Karpas-422 (cell line): Measurements from ENCODE around the gene IKZF1. TPM values are rescaled to one million over a fixed set of nuclear protein-coding genes. Genes with fewer than 3 reads are reported as not detected.
A peak's percentile ranks its signal among the peaks of the same experiment; 100 is the strongest.

Experiments used
- DNase-seq: peaks from one replicate; pipeline ENCODE4 v3.0.0-alpha.2; 2015
- H2AFZ ChIP-seq: fragments of 200-600 bp; sonication (generic); 2 replicates; pipeline ENCODE4 v1.6.1; 2014; ENCODE audit warnings: antibody characterized with exemption, low read length, mixed read lengths
- H3K27ac ChIP-seq: fragments of 200-600 bp; sonication (generic); 2 replicates; pipeline ENCODE4 v1.5.1; 2014; ENCODE audit warnings: mild to moderate bottlenecking, low read length, moderate library complexity
- H3K27me3 ChIP-seq: fragments of 200-600 bp; sonication (generic); 2 replicates; pipeline ENCODE4 v1.6.1; 2014; ENCODE audit warnings: low read length, mixed read lengths
- H3K36me3 ChIP-seq: fragments of 200-600 bp; sonication (generic); 2 replicates; pipeline ENCODE4 v1.6.1; 2014; ENCODE audit warnings: low read length, mixed read lengths; ENCODE audit not compliant: insufficient read depth
- H3K4me1 ChIP-seq: fragments of 200-600 bp; sonication (generic); 2 replicates; pipeline ENCODE4 v1.6.1; 2014; ENCODE audit warnings: mild to moderate bottlenecking, low read length, mixed read lengths
- H3K4me2 ChIP-seq: fragments of 200-600 bp; sonication (generic); 2 replicates; pipeline ENCODE4 v1.6.1; 2014; ENCODE audit warnings: low read length, low read depth, mild to moderate bottlenecking; ENCODE audit not compliant: poor library complexity, severe bottlenecking
- H3K4me3 ChIP-seq: fragments of 200-600 bp; sonication (generic); 2 replicates; pipeline ENCODE4 v1.5.1; 2014; ENCODE audit warnings: mild to moderate bottlenecking, antibody characterized with exemption, low read length, mixed read lengths
- H3K79me2 ChIP-seq: fragments of 200-600 bp; sonication (generic); 2 replicates; pipeline ENCODE4 v1.6.1; 2014; ENCODE audit warnings: mild to moderate bottlenecking, low read length, mixed read lengths
- H3K9ac ChIP-seq: fragments of 200-600 bp; sonication (generic); 2 replicates; pipeline ENCODE4 v1.6.0; 2014; ENCODE audit warnings: low read length
- H3K9me2 ChIP-seq: fragments of 200-600 bp; sonication (generic), shearing (Covaris generic); replicated peaks from 2 replicates; pipeline ENCODE4 v1.6.0; 2014; ENCODE audit warnings: mild to moderate bottlenecking, low read length, moderate library complexity; ENCODE audit not compliant: insufficient read depth
- H3K9me3 ChIP-seq: fragments of 300-700, 200-600 bp; sonication (generic); 2 replicates; pipeline ENCODE4 v1.6.1; 2014; ENCODE audit warnings: low read length, mixed read lengths
- H4K20me1 ChIP-seq: fragments of 200-600 bp; sonication (generic); 2 replicates; pipeline ENCODE4 v1.6.1; 2014; ENCODE audit warnings: mild to moderate bottlenecking, antibody characterized with exemption, low read length, low read depth; ENCODE audit not compliant: insufficient read depth
- total RNA-seq: library from RNA; depleted of rRNA; stranded (reverse); fragments of >200 nt; shearing (Covaris generic); gene quantifications from 2 replicates; pipeline ENCODE4 v1.2.3, GENCODE V29; 2014; ENCODE audit warnings: low replicate concordance; rRNA removed

The IKZF1 gene
- 117 and 118 TPM in 2 replicates for total RNA-seq

- Histone ChIP-seq H3K9me3 (no peaks in the 10 kb centered on the region), H4K20me1 (no peaks in the 10 kb centered on the region), H3K9me2 (no peaks in the 10 kb centered on the region), H2AFZ (peak within 1 kb of the TSS; percentile 43; the same call in 1 of the 2 replicates), H3K79me2 (peaks cover 34% of the 10 kb centered on the region), H3K36me3 (no peaks in the 10 kb centered on the region), H3K27me3 (no peaks in the 10 kb centered on the region), H3K4me3 (peak within 1 kb of the TSS; percentile 76), H3K9ac (peak within 1 kb of the TSS; percentile 86), H3K4me1 (peaks cover 46% of the 10 kb centered on the region), H3K4me2 (peak within 1 kb of the TSS; percentile 94), H3K27ac (peak within 1 kb of the TSS; percentile 94)
- peak; percentile 79 for DNase-seq
Measured at GRCh38 chr7:50304129-50304910, at the start of gene IKZF1. Gene IKZF1, plus strand, starts transcription at chr7:50304716. Its CDS starts 14,346 bp downstream, at chr7:50319062.

GRCh38 chr7:50261593-50261992 lies 42.9 kb upstream of the IKZF1 start:
- Histone ChIP-seq H3K27ac (no peak overlapping the region), H3K4me1 (peaks cover 48% of the 10 kb centered on the region)
- DNase-seq, result no peak

GRCh38 chr7:50262446-50262845 lies 42.1 kb upstream of the IKZF1 start:
- H3K9ac ChIP-seq, result no peak overlapping the region
- no peak overlapping the region for H3K27ac ChIP-seq
- H3K9me3 ChIP-seq, result no peaks in the 10 kb centered on the region
- DNase-seq, result no peak
- H3K27me3 ChIP-seq, result no peaks in the 10 kb centered on the region
- H3K4me2 ChIP-seq, result peak overlapping the region; percentile 39
- H3K79me2 ChIP-seq, result no peaks in the 10 kb centered on the region
- peaks cover 57% of the 10 kb centered on the region for H3K4me1 ChIP-seq
- H2AFZ ChIP-seq, result peak overlapping the region; percentile 82
- H4K20me1 ChIP-seq, result no peaks in the 10 kb centered on the region
- H3K4me3 ChIP-seq, result no peak overlapping the region
- no peaks in the 10 kb centered on the region for H3K36me3 ChIP-seq
- no peaks in the 10 kb centered on the region for H3K9me2 ChIP-seq

More at GRCh38 chr7:50261593-50261992, 42.9 kb upstream of the IKZF1 start:
- Histone ChIP-seq H3K4me2 (no peak overlapping the region), H3K79me2 (no peaks in the 10 kb centered on the region), H3K4me3 (no peak overlapping the region), H3K9me3 (no peaks in the 10 kb centered on the region), H3K27me3 (no peaks in the 10 kb centered on the region), H2AFZ (no peak overlapping the region), H3K9me2 (no peaks in the 10 kb centered on the region), H3K36me3 (no peaks in the 10 kb centered on the region), H3K9ac (no peak overlapping the region), H4K20me1 (no peaks in the 10 kb centered on the region)

GRCh38 chr7:50262916-50263690 lies 41.4 kb upstream of the IKZF1 start:
- DNase-seq, result peak; percentile 70
- Histone ChIP-seq H3K36me3 (no peaks in the 10 kb centered on the region), H3K4me1 (peaks cover 63% of the 10 kb centered on the region), H3K9ac (no peak overlapping the region), H2AFZ (peak overlapping the region; percentile 82), H3K27me3 (no peaks in the 10 kb centered on the region), H3K4me3 (no peak overlapping the region), H3K4me2 (peak overlapping the region; percentile 39), H3K9me2 (no peaks in the 10 kb centered on the region), H3K27ac (peak overlapping the region; percentile 13; the same call in 1 of the 2 replicates), H3K79me2 (no peaks in the 10 kb centered on the region), H3K9me3 (no peaks in the 10 kb centered on the region), H4K20me1 (no peaks in the 10 kb centered on the region)

- Histone ChIP-seq H3K27me3 (no peaks in the 10 kb centered on the region), H3K36me3 (no peaks in the 10 kb centered on the region), H3K4me1 (peaks cover 80% of the 10 kb centered on the region), H3K27ac (no peak overlapping the region), H3K9me2 (no peaks in the 10 kb centered on the region), H3K4me2 (no peak overlapping the region), H4K20me1 (no peaks in the 10 kb centered on the region), H3K9me3 (no peaks in the 10 kb centered on the region), H3K4me3 (no peak overlapping the region), H3K9ac (no peak overlapping the region), H3K79me2 (no peaks in the 10 kb centered on the region), H2AFZ (no peak overlapping the region)
- no peak for DNase-seq
Measured at GRCh38 chr7:50264908-50265307, 39.6 kb upstream of the IKZF1 start.

GRCh38 chr7:50265968-50266634 lies 38.4 kb upstream of the IKZF1 start:
- peak overlapping the region; percentile 68 for H3K4me2 ChIP-seq
- no peaks in the 10 kb centered on the region; the same call in 1 of the 2 replicates for H3K9me3 ChIP-seq
- H3K79me2 ChIP-seq, result no peaks in the 10 kb centered on the region
- peak overlapping the region; percentile 52; the same call in 1 of the 2 replicates for H3K4me3 ChIP-seq
- H4K20me1 ChIP-seq, result no peaks in the 10 kb centered on the region
- no peaks in the 10 kb centered on the region for H3K36me3 ChIP-seq
- H3K27ac ChIP-seq, result peak overlapping the region; percentile 91
- no peaks in the 10 kb centered on the region for H3K27me3 ChIP-seq
- no peaks in the 10 kb centered on the region for H3K9me2 ChIP-seq
- no peak overlapping the region for H2AFZ ChIP-seq
- H3K9ac ChIP-seq, result peak overlapping the region; percentile 56; the same call in 1 of the 2 replicates
- peaks cover 89% of the 10 kb centered on the region for H3K4me1 ChIP-seq
- DNase-seq, result no peak

GRCh38 chr7:50266635-50267386 lies 37.7 kb upstream of the IKZF1 start:
- H3K79me2 ChIP-seq, result no peaks in the 10 kb centered on the region
- H2AFZ ChIP-seq, result peak overlapping the region; percentile 65

More at GRCh38 chr7:50266635-50267386, 37.7 kb upstream of the IKZF1 start:
- Histone ChIP-seq H3K4me2 (peak overlapping the region; percentile 68), H3K27ac (peak overlapping the region; percentile 91), H3K9me2 (no peaks in the 10 kb centered on the region), H3K4me3 (peak overlapping the region; percentile 52), H3K4me1 (peaks cover 92% of the 10 kb centered on the region), H3K36me3 (no peaks in the 10 kb centered on the region), H4K20me1 (no peaks in the 10 kb centered on the region), H3K9me3 (no peaks in the 10 kb centered on the region; the same call in 1 of the 2 replicates), H3K27me3 (no peaks in the 10 kb centered on the region), H3K9ac (peak overlapping the region; percentile 56)
- DNase-seq, result peak; percentile 81
